Bone marrow (tissue), 2 donors: ENCODE data around the gene ANKRD6.

ENCODE experiments used
- DNase-seq, 2 donors: peaks; one replicate each; lab custom pipeline; 2025; lab: John Stamatoyannopoulos, UW

ANKRD6 gene

GRCh38 chr6:89471287-89471867 lies 38.4 kb downstream of the ANKRD6 start:
- DNase-seq: no peak

DNA sequence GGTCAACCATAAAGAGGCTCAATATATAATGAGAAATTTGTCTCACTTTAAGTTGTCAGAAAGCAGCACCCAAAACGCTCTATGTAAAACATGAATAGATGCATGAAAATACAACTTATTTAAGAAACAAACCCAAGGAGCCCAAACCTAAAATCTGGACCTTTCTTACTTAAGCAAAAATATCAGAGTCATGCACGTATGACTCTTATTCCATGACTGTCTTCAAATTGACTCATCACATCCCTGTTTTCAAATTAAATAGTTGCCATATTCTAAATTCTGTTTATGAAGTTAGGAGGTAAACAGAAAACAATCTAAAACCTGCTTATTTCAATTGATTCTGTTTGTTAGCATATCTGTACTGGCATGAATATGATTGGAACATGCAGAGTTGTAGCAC lies 42.1 kb downstream of the ANKRD6 start:
- no peak for DNase-seq

- no peak for DNase-seq
Observed at GRCh38 chr6:89475634-89476033, 42.7 kb downstream of the ANKRD6 start.

DNA sequence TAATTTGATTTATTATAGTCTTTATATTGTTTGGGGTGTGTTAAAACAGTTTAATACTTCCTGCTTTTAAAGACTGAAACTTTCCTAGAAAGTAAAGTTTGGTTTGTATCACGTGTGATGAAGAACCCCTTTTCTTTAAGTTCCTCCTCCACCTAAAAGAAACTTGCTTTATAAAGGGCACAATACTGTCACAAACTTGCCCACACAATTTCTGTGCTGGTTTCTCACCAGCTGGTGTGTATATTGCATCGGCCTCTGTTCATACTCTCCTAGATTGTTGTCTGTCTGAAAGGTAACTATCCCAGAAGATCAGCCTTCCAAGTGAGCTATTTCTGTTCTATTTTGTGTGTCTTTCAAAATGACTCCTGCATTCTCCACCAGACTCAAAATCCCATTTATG lies 46.9 kb downstream of the ANKRD6 start:
- DNase-seq: no peak

DNA sequence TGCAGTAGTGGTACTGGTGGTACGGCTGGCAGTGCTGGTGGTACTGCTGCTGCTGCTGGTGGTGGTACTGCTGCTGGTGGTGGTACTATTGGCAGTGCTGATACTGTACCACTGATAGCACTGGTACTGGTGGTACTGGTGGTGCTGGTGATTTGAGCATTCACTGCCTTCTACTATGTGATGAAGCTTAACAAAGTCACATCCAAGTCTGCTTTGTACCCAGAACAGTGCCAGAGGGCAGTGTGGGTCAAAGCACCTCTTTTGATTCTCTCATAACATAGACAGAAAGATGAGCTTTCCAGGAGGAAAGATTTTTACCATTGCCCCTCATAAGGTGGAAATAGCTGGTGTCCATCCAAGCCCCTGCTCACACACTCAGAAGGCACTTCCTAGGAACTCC lies 48.7 kb downstream of the ANKRD6 start:
- no peak for DNase-seq

DNA sequence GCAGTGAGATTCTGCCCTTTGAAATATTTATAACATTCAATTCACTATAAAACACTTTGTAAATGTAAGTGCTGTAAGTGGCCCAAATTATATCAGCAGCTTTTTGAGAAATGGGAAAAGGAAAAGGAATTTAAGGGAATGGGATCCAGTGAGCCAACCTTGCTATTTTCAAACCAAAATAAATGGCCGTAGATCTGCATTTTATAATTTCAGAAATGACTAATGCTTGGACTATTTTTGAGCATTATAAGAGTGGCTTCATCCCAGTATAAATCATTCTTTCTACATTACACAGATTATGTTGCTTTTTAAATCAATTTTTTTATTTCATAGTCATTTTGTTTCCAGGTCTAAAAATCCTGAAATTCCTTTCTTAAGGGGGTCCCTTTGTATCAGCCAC lies 49.2 kb downstream of the ANKRD6 start:
- DNase-seq: no peak

- no peak for DNase-seq
Observed at GRCh38 chr6:89483111-89483720, 50.3 kb downstream of the ANKRD6 start.

DNA sequence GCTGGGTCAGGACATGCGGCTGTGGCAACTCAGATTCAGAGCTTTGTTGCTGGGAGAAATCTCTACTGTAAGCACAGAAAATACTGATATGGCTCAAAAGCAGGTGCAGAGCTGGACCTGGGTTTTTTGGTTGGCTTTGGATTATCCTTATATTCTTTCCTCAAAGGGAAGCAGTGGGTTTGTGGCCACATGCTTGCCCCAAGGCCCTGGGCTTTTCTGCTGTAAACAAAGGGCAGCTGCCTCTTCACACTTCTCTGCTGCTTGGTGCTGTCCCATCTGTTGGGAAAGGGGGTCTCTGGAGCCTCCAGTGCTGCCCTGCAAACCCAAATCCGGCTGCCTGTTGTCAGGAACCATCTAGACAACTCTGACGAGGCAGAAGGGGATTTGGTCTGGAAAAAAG lies 52.4 kb downstream of the ANKRD6 start:
- DNase-seq: no peak

GRCh38 chr6:89487864-89488263 lies 54.9 kb downstream of the ANKRD6 start:
- no peak for DNase-seq

DNA sequence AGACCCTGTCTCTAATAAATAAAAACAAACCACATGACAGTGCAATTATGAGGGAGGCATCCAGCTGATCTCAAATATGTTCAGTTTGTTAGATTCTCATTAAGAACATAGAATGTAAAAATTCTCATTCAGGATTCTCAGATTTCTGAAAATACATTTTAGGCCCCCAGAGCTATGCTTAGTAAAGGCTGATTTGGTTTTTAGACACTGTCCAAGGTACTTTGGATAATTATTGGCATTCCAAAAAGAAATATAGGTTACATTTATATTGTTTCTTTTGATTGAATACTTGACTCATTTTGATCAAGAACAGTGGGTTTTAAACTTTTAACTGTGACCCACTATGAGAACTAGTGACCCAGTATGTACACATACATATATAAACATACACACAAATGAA lies 55.5 kb downstream of the ANKRD6 start:
- no peak for DNase-seq

GRCh38 chr6:89489078-89489477 lies 56.1 kb downstream of the ANKRD6 start:
- DNase-seq: no peak

DNA sequence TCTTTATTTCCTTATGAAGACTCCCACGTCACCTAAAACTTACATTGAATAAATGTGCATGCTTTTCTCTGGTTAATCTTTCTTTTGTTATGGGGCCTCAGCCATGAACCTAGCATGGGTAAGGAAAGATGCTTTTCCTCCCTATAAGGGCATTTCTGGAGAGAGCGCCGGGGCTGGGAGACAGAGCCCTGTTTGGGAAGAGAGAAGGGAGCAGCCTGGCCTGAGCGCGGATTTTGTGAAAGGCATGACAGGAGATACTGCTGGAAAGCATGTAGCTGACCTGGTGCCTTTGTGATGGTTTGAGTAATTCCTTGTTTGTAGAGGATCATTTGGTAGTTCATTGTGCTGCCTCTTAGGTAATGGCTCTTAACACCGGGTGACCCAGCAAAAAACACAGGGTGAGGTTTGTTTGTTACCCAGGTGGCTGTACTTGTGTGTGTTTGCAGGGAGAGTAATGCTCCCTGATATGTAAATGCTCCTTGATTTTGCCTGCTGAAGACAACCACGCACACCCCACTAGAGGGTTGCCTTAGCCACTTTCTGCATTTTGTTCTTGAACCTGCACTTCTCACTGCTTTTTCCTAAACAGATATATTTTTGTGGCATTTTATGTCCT lies 59.2 kb downstream of the ANKRD6 start:
- DNase-seq: no peak

DNA sequence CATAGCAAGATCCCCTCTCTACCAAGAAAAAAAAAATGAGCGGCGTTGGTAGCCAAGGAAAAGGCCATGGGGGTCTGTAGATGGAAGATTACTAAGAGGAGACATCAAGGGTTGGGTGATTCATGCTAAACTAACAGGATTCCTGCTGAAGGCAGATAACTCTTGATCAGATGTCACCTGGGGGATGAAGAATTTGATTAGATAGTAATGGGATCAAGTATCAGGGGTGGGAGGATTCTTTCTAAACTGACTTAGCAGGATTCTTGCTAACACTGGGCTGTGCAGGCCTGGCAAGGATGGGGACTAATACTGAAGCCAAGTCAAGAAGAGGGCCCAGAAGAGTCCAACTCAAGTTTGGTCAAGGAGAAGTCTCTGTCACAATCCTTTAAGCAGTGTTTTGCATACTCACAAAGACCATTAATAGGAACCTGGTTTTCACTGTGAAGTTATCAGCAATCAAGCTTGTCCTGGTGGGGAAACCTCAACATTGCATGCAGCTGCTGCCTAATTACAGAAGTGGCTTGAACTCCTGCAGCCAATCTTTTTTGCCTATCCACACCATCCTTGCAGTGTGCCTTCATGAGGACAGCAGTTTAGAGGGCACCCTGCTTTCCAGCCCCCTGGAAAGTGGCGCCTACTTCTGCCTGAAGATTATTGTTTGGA lies 61.3 kb downstream of the ANKRD6 start:
- no peak for DNase-seq

DNA sequence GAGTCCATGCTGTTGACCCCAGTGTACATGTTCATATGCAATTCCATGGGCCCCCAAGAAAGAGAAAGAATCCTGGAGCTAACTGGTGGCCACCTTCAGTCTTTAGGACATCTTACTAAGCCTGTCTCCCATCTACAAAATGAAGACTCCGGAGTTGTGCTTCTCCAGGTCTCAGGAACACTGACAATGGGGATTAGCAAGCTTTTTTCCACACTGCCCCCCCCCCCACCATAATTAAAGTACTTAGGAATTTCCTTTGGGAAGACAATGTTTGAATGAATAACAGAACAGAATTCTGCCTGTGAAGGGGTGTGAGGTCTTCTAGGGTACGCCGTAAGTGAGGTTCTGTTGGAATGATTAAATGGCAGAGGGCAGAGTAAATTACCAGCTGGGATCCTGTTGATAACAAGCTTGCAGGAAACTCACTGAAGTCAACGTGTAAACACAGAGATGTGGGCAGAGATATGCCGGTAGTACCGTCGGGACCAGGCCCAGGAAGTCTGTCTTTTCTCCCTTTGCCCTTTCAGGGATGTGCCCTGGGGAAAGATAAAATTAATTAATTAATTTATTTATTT lies 63.1 kb downstream of the ANKRD6 start:
- no peak for DNase-seq

- DNase-seq: no peak
Observed at GRCh38 chr6:89500611-89501010, 67.7 kb downstream of the ANKRD6 start.

DNA sequence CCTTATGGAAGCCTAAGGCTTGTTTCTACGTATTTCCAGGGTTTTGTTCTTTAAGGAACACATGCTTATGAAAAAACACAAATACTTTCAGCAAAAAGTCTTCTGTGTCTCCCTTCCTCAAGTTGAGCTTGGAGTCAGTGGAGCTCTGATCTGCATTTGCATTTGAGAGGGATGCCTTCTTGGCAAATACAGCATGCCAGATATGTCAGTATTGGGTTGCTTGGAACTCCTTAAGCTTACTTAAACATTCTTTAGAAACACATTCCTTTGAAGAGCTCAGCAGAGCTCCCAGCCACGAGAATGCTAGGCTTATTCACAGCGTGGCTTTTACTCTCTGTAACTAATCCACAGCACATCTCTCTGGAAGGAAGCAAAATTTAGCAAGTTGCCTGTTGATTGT lies 68.3 kb downstream of the ANKRD6 start:
- DNase-seq: no peak

DNA sequence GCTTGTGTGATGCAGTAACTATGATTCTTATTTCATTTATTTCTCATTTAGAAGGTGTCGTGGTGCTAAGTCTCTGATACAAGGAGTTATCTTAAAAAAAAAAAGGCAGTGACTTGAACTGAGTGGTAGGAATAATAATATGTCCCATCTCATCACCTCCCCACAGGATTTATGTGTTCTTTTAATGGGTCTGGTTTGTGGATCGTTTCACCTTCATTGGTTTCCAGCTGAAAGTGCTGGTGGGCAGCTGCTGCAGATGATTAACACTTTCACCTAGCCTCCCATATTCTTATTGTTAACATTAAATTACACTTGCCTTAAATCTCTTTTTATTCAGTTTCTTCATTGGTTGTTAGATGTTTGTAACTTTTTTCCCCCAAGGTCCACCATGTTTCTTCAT lies 68.8 kb downstream of the ANKRD6 start:
- no peak for DNase-seq

DNA sequence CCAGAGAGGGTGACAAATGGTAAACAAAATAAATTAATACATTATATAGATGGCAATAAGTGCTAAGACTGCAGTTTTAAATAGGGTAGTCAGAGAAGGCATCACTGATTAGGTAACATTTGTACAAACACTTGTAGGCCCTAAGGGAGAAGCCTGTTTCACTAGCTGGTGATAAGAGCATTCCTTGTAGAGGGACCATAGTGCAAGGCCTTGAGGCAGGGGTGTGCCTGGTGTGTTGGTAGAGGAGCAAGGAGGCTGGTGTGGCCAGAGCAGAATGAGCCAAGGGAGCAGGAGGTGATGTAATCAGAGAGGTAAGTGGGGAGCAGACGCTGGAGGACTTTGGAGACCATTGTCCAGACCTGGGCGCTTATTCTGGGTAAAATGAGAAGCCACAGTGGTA lies 70.7 kb downstream of the ANKRD6 start:
- no peak for DNase-seq

DNA sequence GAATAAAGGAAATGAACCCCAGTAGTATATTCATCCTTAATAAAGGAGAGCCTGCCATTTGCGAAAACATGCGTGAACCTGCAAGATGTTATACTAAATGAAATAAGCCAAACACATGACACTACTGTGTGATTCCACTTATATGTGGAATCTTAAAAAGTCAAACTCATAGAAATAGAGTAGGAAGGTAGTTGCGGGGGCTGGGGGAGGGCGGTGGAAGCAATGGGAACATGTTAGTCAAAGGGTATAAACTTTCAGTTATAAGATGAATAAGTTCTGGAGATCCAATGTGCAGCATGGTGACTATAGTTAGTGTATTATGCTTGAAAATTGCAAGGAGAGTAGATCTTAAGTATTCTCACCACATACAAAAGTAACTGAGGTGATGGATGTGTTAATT lies 72.9 kb downstream of the ANKRD6 start:
- no peak for DNase-seq

DNA sequence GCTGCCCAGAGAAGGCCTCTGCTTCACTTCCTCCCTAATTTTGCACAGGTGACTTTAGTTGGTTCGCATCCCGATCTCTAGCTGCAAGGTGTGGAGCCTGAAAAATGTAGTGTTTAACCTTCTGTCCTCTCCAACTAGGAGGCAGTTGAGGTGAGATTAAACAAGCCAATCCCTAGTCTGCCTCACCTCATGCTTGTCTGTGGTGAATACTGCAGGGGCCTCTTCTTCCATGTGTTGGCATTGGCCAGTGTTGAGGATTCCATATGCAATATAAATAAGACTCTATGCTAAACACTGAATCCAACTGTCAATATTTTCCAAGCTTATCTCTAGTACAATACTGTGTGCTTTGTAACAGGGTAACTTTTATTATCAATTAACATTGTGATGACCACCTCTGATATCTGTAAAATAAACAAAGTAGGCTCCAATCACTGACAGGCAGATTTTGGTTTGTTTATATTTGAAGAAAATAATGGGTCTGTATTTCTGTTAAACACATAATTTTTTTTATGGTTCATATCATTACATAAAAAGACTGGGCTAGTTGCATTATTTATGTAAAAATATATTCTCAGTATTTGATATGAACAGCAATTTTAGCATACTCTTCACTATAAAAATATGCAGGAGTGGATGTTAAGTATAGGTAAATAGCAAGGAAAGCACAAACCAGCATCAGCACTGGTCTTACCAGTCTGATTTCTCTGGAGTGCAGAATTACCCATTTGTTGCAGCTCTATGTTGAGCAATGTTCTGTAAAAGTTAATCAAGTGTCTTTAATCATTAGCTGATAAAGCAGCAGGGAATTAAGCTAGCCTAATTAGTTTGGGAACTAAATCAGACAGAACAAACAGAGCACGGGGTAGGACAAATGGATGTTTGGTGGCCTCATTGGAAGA lies 74.0 kb downstream of the ANKRD6 start:
- DNase-seq: no peak

- no peak for DNase-seq
Observed at GRCh38 chr6:89508755-89509563, 76.0 kb downstream of the ANKRD6 start.
